HepG2 (cell line): ENCODE data around the gene SIGLECL1. TPM values are rescaled to one million over a fixed set of nuclear protein-coding genes. Genes with fewer than 3 reads are reported as not detected.

ENCODE experiments used
- ATAC-seq: fragments of 200-7000 bp; cut with Tn5 transposase; 3 replicates; pipeline ENCODE4 v1.9.1; 2020; ENCODE audit warnings: mild to moderate bottlenecking, moderate library complexity
- BruUV-seq: library from RNA; stranded (reverse); fragments of 400-500 nt; replicated peaks from 2 replicates; lab custom pipeline; 2021; lab: Mats Ljungman, UMichigan
- CTCF ChIA-PET: fragments of 300-600 bp; formaldehyde crosslinking; extraction: SDS; loops from one replicate; lab custom pipeline; 2021; ENCODE audit warnings: low total read pairs, inconsistent platforms, low intra/inter-chr PET ratio; lab: Yijun Ruan, JAX
- POLR2A ChIA-PET: fragments of 350-600 bp; sonication (Branson Sonifier 250); formaldehyde crosslinking; loops from one replicate; lab custom pipeline; 2020; ENCODE audit warnings: antibody characterized with exemption, inconsistent platforms; lab: Yijun Ruan, JAX
- DNase-seq: peaks from one replicate; pipeline ENCODE4 v3.0.0-alpha.2; 2015; ENCODE audit warnings: low spot score
- FAIRE-seq: peaks from 3 replicates; lab custom pipeline; 2011; peaks lifted over from hg19 to GRCh38; lab: Jason Lieb, UNC
- H2AFZ ChIP-seq: one replicate; pipeline ENCODE4 v1.6.1; 2011; ENCODE audit warnings: low read length, inconsistent platforms
- H3K27ac ChIP-seq: fragments of 300-600 bp; 3 replicates; pipeline ENCODE4 v1.8.0; 2011; ENCODE audit warnings: mixed run types, mild to moderate bottlenecking, mixed read lengths, low read length, inconsistent platforms; ENCODE audit not compliant: insufficient read depth; ENCODE audit errors: extremely low read length
- H3K27me3 ChIP-seq, 2 experiments: fragments of 200-600 bp in 1 of 2; 2 replicates in 1 of 2; 3 replicates in 1 of 2; pipeline versions ENCODE4 v1.6.0 to v1.8.0; 2011; ENCODE audit warnings: low read length in 2 of 2, mild to moderate bottlenecking in 2 of 2, moderate library complexity in 2 of 2, inconsistent platforms in 1 of 2; ENCODE audit not compliant: insufficient read depth in 2 of 2, control insufficient read depth in 1 of 2
- H3K36me3 ChIP-seq, 2 experiments: fragments of 200-600 bp in 1 of 2; replicated peaks in 1 of 2; 2 replicates in 1 of 2; 3 replicates in 1 of 2; pipeline versions ENCODE4 v1.5.1 to v1.8.0; 2011; ENCODE audit warnings: low read length in 2 of 2, inconsistent platforms in 1 of 2; ENCODE audit not compliant: insufficient read depth in 2 of 2, control insufficient read depth in 1 of 2
- H3K4me1 ChIP-seq: 2 replicates; pipeline ENCODE4 v1.5.1; 2012; ENCODE audit warnings: low read length, inconsistent platforms; ENCODE audit not compliant: insufficient read depth
- H3K4me2 ChIP-seq: 2 replicates; pipeline ENCODE4 v1.6.0; 2011; ENCODE audit warnings: low read depth, low read length, inconsistent platforms
- H3K4me3 ChIP-seq, 3 experiments: fragments of 200-600 bp in 1 of 3; sonication (generic), shearing (Covaris generic) in 1 of 3; replicated peaks in 1 of 3; 2 replicates each; pipeline ENCODE4 v1.5.1; 2011 to 2016; ENCODE audit warnings: low read length in 3 of 3, inconsistent platforms in 2 of 3, low read depth in 2 of 3, mild to moderate bottlenecking in 2 of 3, control low read depth in 1 of 3, mixed read lengths in 1 of 3; ENCODE audit not compliant: insufficient read depth in 1 of 3
- H3K79me2 ChIP-seq: one replicate; pipeline ENCODE4 v1.6.1; 2011; ENCODE audit warnings: low read length, inconsistent platforms; ENCODE audit not compliant: insufficient read depth
- H3K9ac ChIP-seq: 2 replicates; pipeline ENCODE4 v1.6.0; 2011; ENCODE audit warnings: mild to moderate bottlenecking, low read depth, low read length, inconsistent platforms; ENCODE audit not compliant: insufficient read depth
- H3K9me3 ChIP-seq: 2 replicates; pipeline ENCODE4 v1.5.1; 2012; ENCODE audit warnings: mild to moderate bottlenecking, low read length
- H4K20me1 ChIP-seq: 2 replicates; pipeline ENCODE4 v1.6.0; 2011; ENCODE audit warnings: inconsistent platforms, mild to moderate bottlenecking, low read length, moderate library complexity; ENCODE audit not compliant: insufficient read depth
- ATF3 ChIP-seq: sonication (generic); formaldehyde crosslinking; IDR thresholded peaks from 2 replicates; pipeline ENCODE4 v1.4.0; 2020; ENCODE audit warnings: missing genetic modification reagents
- CREB1 ChIP-seq, 2 experiments: fragments of 450-650 bp in 1 of 2; IDR thresholded peaks; 2 replicates each; pipeline ENCODE4 v1.6.1; 2016 to 2017; ENCODE audit warnings: control low read depth in 1 of 2, mild to moderate bottlenecking in 1 of 2, missing compliant biosample characterization in 1 of 2, missing genetic modification characterization in 1 of 2
- CTCF ChIP-seq: sonication (generic); formaldehyde crosslinking; IDR thresholded peaks from 2 replicates; pipeline ENCODE4 v1.5.0; 2020; ENCODE audit warnings: mild to moderate bottlenecking, missing genetic modification reagents, moderate library complexity
- FLYWCH1 ChIP-seq: sonication (generic); formaldehyde crosslinking; IDR thresholded peaks from 2 replicates; pipeline ENCODE4 v1.8.1; 2023; ENCODE audit warnings: mild to moderate bottlenecking, missing genetic modification reagents
- FOSL2 ChIP-seq: sonication (generic); formaldehyde crosslinking; IDR thresholded peaks from 2 replicates; pipeline ENCODE4 v1.4.0; 2020; ENCODE audit warnings: missing genetic modification reagents
- HNF4G ChIP-seq, 2 experiments: sonication (generic) in 1 of 2; formaldehyde crosslinking in 1 of 2; IDR thresholded peaks; 2 replicates each; pipeline versions ENCODE4 v1.4.0 to v1.6.1; 2011 to 2020; ENCODE audit warnings: borderline replicate concordance in 2 of 2, low read depth in 2 of 2, mild to moderate bottlenecking in 2 of 2, low read length in 1 of 2, missing genetic modification reagents in 1 of 2, moderate library complexity in 1 of 2
- HNRNPL ChIP-seq: fragments of 200-400 bp; formaldehyde crosslinking; IDR thresholded peaks from 2 replicates; pipeline ENCODE4 v1.6.1; 2017; ENCODE audit warnings: mild to moderate bottlenecking, low read depth, low read length
- JARID2 ChIP-seq: sonication (generic); formaldehyde crosslinking; IDR thresholded peaks from 2 replicates; pipeline ENCODE4 v1.8.1; 2023; ENCODE audit warnings: missing genetic modification reagents, inconsistent platforms; ENCODE audit not compliant: insufficient replicate concordance
- NFE2L2 ChIP-seq: fragments of 150-350 bp; IDR thresholded peaks from 2 replicates; pipeline ENCODE4 v1.6.1; 2014; ENCODE audit warnings: low read length
- SOX6 ChIP-seq, 2 experiments: fragments of 450-650 bp in 1 of 2; sonication (generic) in 1 of 2; formaldehyde crosslinking in 1 of 2; IDR thresholded peaks; 2 replicates each; pipeline versions ENCODE4 v1.4.0 to v1.6.1; 2017 to 2020; ENCODE audit warnings: antibody characterized with exemption in 1 of 2, mild to moderate bottlenecking in 1 of 2, missing genetic modification reagents in 1 of 2
- STAG1 ChIP-seq: sonication (generic); formaldehyde crosslinking; IDR thresholded peaks from 2 replicates; pipeline ENCODE4 v1.4.0; 2020; ENCODE audit warnings: missing genetic modification reagents
- TBP ChIP-seq: sonication (generic); formaldehyde crosslinking; IDR thresholded peaks from 2 replicates; pipeline ENCODE4 v1.5.0; 2020; ENCODE audit warnings: missing genetic modification reagents
- TEF ChIP-seq: sonication (generic); formaldehyde crosslinking; IDR thresholded peaks from 2 replicates; pipeline ENCODE4 v1.5.0; 2020; ENCODE audit warnings: missing genetic modification reagents
- ZKSCAN1 ChIP-seq: fragments of 150-350 bp; IDR thresholded peaks from 2 replicates; pipeline ENCODE4 v1.6.1; 2014; ENCODE audit warnings: low read length
- ZNF737 ChIP-seq: sonication (generic); formaldehyde crosslinking; IDR thresholded peaks from 2 replicates; pipeline ENCODE4 v1.5.0; 2020; ENCODE audit warnings: missing genetic modification reagents, mild to moderate bottlenecking, borderline replicate concordance
- WGBS: methylation state at CpG from one replicate; pipeline ENCODE4 v1.1.6; 2017; ENCODE audit warnings: low lambda C conversion rate; 5-methylcytosine and 5-hydroxymethylcytosine counted together
- in situ Hi-C: cut with HindIII; loops from 2 replicates; pipeline ENCODE4 v1.10.0; 2017; ENCODE audit warnings: low pct_unique_long_range_greater_than_20kb; ENCODE audit not compliant: extremely low pct_ligation_motif_present
- intact Hi-C: fragments of 100-400 bp; cut with micrococcal nuclease; formaldehyde crosslinking; loops from one replicate; pipeline ENCODE4 v1.10.0; 2022; ENCODE audit not compliant: unreplicated experiment
- polyA plus RNA-seq, 8 experiments: library from polyadenylated mRNA; depleted of rRNA in 3 of 8; stranded (reverse) in 7 of 8; unstranded in 1 of 8; fragments of >200 nt; fragmentation: Illumina TruSeq in 4 of 8; extraction: Trizol in 4 of 8; gene quantifications; 2 replicates each; pipeline versions ENCODE4 v1.2.1 to v1.2.3, GENCODE V29; 2011 to 2016; ENCODE audit warnings: low read depth in 4 of 8, missing spikeins in 1 of 8, mixed read lengths in 1 of 8; ENCODE audit not compliant: insufficient read depth in 1 of 8
- total RNA-seq, 5 experiments: library from RNA; depleted of rRNA; stranded (reverse); fragments of >200 nt; fragmentation: Illumina TruSeq; extraction: Trizol; gene quantifications; 2 replicates each; pipeline ENCODE4 v1.2.3, GENCODE V29; 2016; ENCODE audit warnings: low read depth in 1 of 5

Gene SIGLECL1
- total and polyA plus RNA-seq, 2 of the 13 experiments (the other 11 are each of a cell fraction or from before 2014, with no cell fraction given) = not detected

GRCh38 chr19:51293571-51294210 is 42.8 kb downstream of the SIGLECL1 start (continued):
- no peak for TF ChIP-seq ZKSCAN1
- no peak for TF ChIP-seq ZNF737
- TF ChIP-seq ATF3 (CRISPR knock-in tag) = no peak
- TF ChIP-seq NFE2L2 = no peak
- TF ChIP-seq TEF = no peak
- no peak for TF ChIP-seq FLYWCH1
- no peak for TF ChIP-seq HNF4G (IDR thresholded peaks at IDR 0.05; ENCODE audit: borderline replicate concordance, low read depth, low read length)
- no peak for TF ChIP-seq HNF4G (CRISPR knock-in tag; IDR thresholded peaks at IDR 0.05; ENCODE audit: borderline replicate concordance, low read depth)
- no peak for TF ChIP-seq HNRNPL

GRCh38 chr19:51294211-51294976 is 43.5 kb downstream of the SIGLECL1 start:
- no peak overlapping the region for H3K4me3 ChIP-seq
- H3K4me1 ChIP-seq = no peaks in the 10 kb centered on the region
- H3K79me2 ChIP-seq = no peaks in the 10 kb centered on the region
- in situ Hi-C loops (loop anchor here (25.0 kb wide), 1 partner anchor 343 kb away; the partner anchor contains the start of genes SIGLEC14 and SIGLEC5), intact Hi-C loops (no loop called here)
- no peak overlapping the region for H3K9ac ChIP-seq
- no peaks in the 10 kb centered on the region for H3K36me3 ChIP-seq
- no peak overlapping the region for H2AFZ ChIP-seq
- ATAC-seq = peak; percentile 70
- CTCF ChIA-PET = no interaction called here
- no peaks in the 10 kb centered on the region for H3K9me3 ChIP-seq
- POLR2A ChIA-PET = no interaction called here
- no peak overlapping the region; the same call in 1 of the 2 replicates for H3K4me2 ChIP-seq
- TF ChIP-seq CTCF (CRISPR knock-in tag) (peak; percentile 31; the same call in 1 of the 2 replicates), CREB1 (IDR thresholded peaks at IDR 0.05) (peak; percentile 27; the same call in 1 of the 2 replicates), CREB1 (CRISPR knock-in tag; IDR thresholded peaks at IDR 0.05) (no peak), TBP (CRISPR knock-in tag) (no peak), JARID2 (no peak), FOSL2 (no peak), STAG1 (CRISPR knock-in tag) (peak; percentile 47), SOX6 (IDR thresholded peaks at IDR 0.05) (no peak), SOX6 (CRISPR knock-in tag; IDR thresholded peaks at IDR 0.05) (no peak)
- BruUV-seq = no TSS peak
- 24% methylated on average over 13 of the region's 23 CpGs for WGBS
- DNase-seq = no peak
- no peak overlapping the region for H3K27ac ChIP-seq
- H3K27me3 ChIP-seq = peaks cover 5 to 61% of the 10 kb centered on the region in 2 experiments; a peak in 4 of 5 replicates
- no peaks in the 10 kb centered on the region for H4K20me1 ChIP-seq
- FAIRE-seq = no peak
